GM13976 (cell line): ENCODE data around the gene ASIC5.

Source experiments
- DNase-seq: peaks from one replicate; pipeline ENCODE4 v3.0.0; 2012; ENCODE audit warnings: low spot score
- CTCF ChIP-seq: IDR thresholded peaks from 2 replicates; pipeline ENCODE4 v1.5.1; 2012; ENCODE audit warnings: borderline replicate concordance, mild to moderate bottlenecking; ENCODE audit not compliant: insufficient read depth; ENCODE audit errors: extremely low read depth, missing control alignments, control extremely low read depth
- in situ Hi-C: fragments of 300-500 bp; cut with MboI; formaldehyde crosslinking; loops from one replicate; pipeline ENCODE4 v1.12.0; 2022; ENCODE audit warnings: low sequenced_read_pairs, mixed read lengths, inconsistent platforms; ENCODE audit not compliant: unreplicated experiment

The ASIC5 gene

GRCh38 chr4:155866177-155866576 lies at the start of gene ASIC5:
Gene ASIC5, minus strand, starts transcription at chr4:155866277. Its CDS starts 51 bp downstream, at chr4:155866226.
- no peak for TF ChIP-seq CTCF
- in situ Hi-C loops = no loop called here
- DNase-seq = no peak

- in situ Hi-C loops = no loop called here
- TF ChIP-seq CTCF = no peak
- no peak for DNase-seq
These were observed 48.7 kb upstream of the ASIC5 start for GRCh38 chr4:155914782-155915181.

GRCh38 chr4:155911905-155912304 lies 45.8 kb upstream of the ASIC5 start:
- DNase-seq = no peak
- TF ChIP-seq CTCF = no peak
- in situ Hi-C loops = no loop called here

- in situ Hi-C loops = no loop called here
- no peak for DNase-seq
- TF ChIP-seq CTCF = no peak
These were observed 43.6 kb upstream of the ASIC5 start for GRCh38 chr4:155909615-155910226.

GRCh38 chr4:155908187-155909139 lies 42.4 kb upstream of the ASIC5 start:
- TF ChIP-seq CTCF = no peak
- DNase-seq = peak; percentile 16
- in situ Hi-C loops = no loop called here

GRCh38 chr4:155907556-155907955 lies 41.5 kb upstream of the ASIC5 start:
- no peak for DNase-seq
- in situ Hi-C loops = no loop called here
- no peak for TF ChIP-seq CTCF
